ENCODE data around the gene CMPK1. TPM values are rescaled to one million over a fixed set of nuclear protein-coding genes. Genes with fewer than 3 reads are reported as not detected.

The CMPK1 gene
- total RNA-seq, 1 experiment from 2014 or later = 28.7 TPM

DNA sequence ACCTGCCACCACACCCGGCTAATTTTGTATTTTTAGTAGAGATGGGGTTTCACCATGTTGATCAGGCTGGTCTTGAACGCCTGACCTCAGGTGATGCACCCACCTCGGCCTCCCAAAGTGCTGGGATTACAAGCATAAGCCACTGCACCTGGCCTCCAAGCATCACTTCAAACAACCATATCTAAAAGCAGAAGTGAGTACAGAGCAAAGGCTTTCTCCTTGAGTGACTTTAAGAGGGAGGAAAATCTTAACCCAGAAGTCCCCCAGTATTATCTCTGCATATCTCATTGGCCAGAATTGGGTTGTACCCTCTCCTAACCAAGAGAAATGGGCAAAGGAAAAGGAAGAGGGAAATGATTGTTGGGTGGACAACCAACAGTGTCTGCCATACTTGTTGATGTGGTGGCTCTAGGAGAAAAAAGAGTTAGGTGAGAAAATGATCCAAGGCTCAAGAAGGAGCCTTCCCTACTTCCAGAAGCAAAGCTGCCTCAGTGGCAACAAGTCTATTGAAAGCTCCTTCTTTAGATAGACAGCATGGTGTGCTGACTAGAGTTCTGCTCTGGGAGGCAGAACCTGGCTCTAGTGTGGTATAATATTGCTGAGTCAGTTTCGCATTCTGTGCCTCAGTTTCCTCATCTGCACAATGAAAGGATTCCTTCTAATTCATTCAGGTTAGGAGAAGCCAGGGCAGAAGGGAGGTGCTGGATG lies 65.7 kb downstream of the CMPK1 start:
- no peak overlapping the region for H3K4me3 Mint-ChIP-seq
- Histone ChIP-seq H3K56ac (ENCODE audit: insufficient read length, low read depth, low read length) (no peak overlapping the region), H3K79me1 (ENCODE audit: insufficient read depth, low read depth, low read length, poor library complexity, severe bottlenecking) (no peaks in the 10 kb centered on the region), H3K9ac (ENCODE audit: extremely low read depth, insufficient read length, low read length) (no peak overlapping the region), H2BK5ac (ENCODE audit: insufficient read length, low read length) (no peak overlapping the region), H2AK5ac (ENCODE audit: insufficient read length, low read length) (no peak overlapping the region), H2BK12ac (ENCODE audit: insufficient read length, low read depth, low read length) (no peak overlapping the region), H3K14ac (ENCODE audit: insufficient read depth, low read length) (no peak overlapping the region), H3K4ac (ENCODE audit: low read depth, low read length) (no peak overlapping the region), H2AFZ (ENCODE audit: low read length) (no peak overlapping the region), H4K5ac (ENCODE audit: insufficient read length, low read depth, low read length) (no peak overlapping the region), H3K27me3 (ENCODE audit: insufficient read depth, low read length) (no peaks in the 10 kb centered on the region), H3K27ac (ENCODE audit: insufficient read length, low read depth, low read length) (no peak overlapping the region), H3T11ph (ENCODE audit: low read length) (no peak overlapping the region), H3K79me2 (ENCODE audit: insufficient read depth, low read length) (no peaks in the 10 kb centered on the region), H4K8ac (replicated peaks; ENCODE audit: insufficient read length, low read depth, low read length) (no peak overlapping the region), H4K20me1 (ENCODE audit: control insufficient read depth, insufficient read depth, insufficient read length) (no peaks in the 10 kb centered on the region), H3K4me2 (ENCODE audit: insufficient read depth, insufficient read length, low read length) (no peak overlapping the region), H2BK15ac (ENCODE audit: low read depth, low read length) (no peak overlapping the region), H3K9me3 (ENCODE audit: control insufficient read depth, low read depth, low read length) (no peaks in the 10 kb centered on the region), H4K91ac (ENCODE audit: insufficient read length, low read depth, low read length) (no peak overlapping the region), H3K18ac (ENCODE audit: insufficient read length, low read depth, low read length) (no peak overlapping the region), H2BK120ac (ENCODE audit: low read depth, low read length, poor library complexity, severe bottlenecking) (no peak overlapping the region), H3K23me2 (ENCODE audit: insufficient read length, low read depth, low read length, poor library complexity, severe bottlenecking) (no peaks in the 10 kb centered on the region), H2BK20ac (ENCODE audit: low read depth, low read length, poor library complexity, severe bottlenecking) (no peak overlapping the region), H3K4me1 (ENCODE audit: insufficient read depth, low read length) (no peaks in the 10 kb centered on the region), H3K23ac (ENCODE audit: insufficient read length, low read depth, low read length) (no peak overlapping the region)
- H3K27me3 Mint-ChIP-seq (ENCODE audit: low read depth) = peaks cover 78% of the 10 kb centered on the region
- WGBS (ENCODE audit: extremely low coverage, insufficient read length, low lambda C conversion rate) = no CpG with 5 or more reads among the region's 4 CpGs
- H3K36me3 Mint-ChIP-seq (ENCODE audit: insufficient read depth in 1 of 3, low read depth in 3 of 3) = no peaks in the 10 kb centered on the region
- no peak for DNase-seq
- H3K9me3 Mint-ChIP-seq = no peaks in the 10 kb centered on the region
- no peak overlapping the region for H3K27ac Mint-ChIP-seq
- TF ChIP-seq CTCF (conservative IDR thresholded peaks at IDR 0.05) = no peak
- 0 out of 4 replicates have a peak, but pooled peaks cover 0 to 5% of the 10 kb centered on the region in 2 experiments for H3K4me1 Mint-ChIP-seq

Measured in H9 (cell line).